Ishikawa (cell line): Measurements from ENCODE around the gene SDHAF1.

Experiments used
- CEBPB ChIP-seq: IDR thresholded peaks from 2 replicates; pipeline ENCODE4 v1.6.1; 2012
- CREB1 ChIP-seq: IDR thresholded peaks from 2 replicates; pipeline ENCODE4 v1.6.1; 2012; ENCODE audit warnings: low read depth
- EGR1 ChIP-seq: IDR thresholded peaks from 2 replicates; pipeline ENCODE4 v1.6.1; 2012
- EP300 ChIP-seq: IDR thresholded peaks from 2 replicates; pipeline ENCODE4 v1.6.1; 2012; ENCODE audit warnings: borderline replicate concordance
- FOXM1 ChIP-seq: IDR thresholded peaks from 2 replicates; pipeline ENCODE4 v1.6.1; 2012; ENCODE audit warnings: low read depth, borderline replicate concordance
- MAX ChIP-seq: IDR thresholded peaks from 2 replicates; pipeline ENCODE4 v1.6.1; 2012
- NFIC ChIP-seq: IDR thresholded peaks from 2 replicates; pipeline ENCODE4 v1.6.1; 2012
- RAD21 ChIP-seq: IDR thresholded peaks from 2 replicates; pipeline ENCODE4 v1.6.1; 2012; ENCODE audit warnings: low read depth
- REST ChIP-seq: IDR thresholded peaks from 2 replicates; pipeline ENCODE4 v1.6.1; 2012; ENCODE audit warnings: low read depth, mild to moderate bottlenecking
- TAF1 ChIP-seq: IDR thresholded peaks from 2 replicates; pipeline ENCODE4 v1.6.1; 2012; ENCODE audit warnings: low read depth, mild to moderate bottlenecking
- TCF12 ChIP-seq: IDR thresholded peaks from 2 replicates; pipeline ENCODE4 v1.6.1; 2012; ENCODE audit warnings: low read depth
- TEAD4 ChIP-seq: IDR thresholded peaks from 2 replicates; pipeline ENCODE4 v1.6.1; 2012
- USF1 ChIP-seq: IDR thresholded peaks from 2 replicates; pipeline ENCODE4 v1.6.1; 2012
- YY1 ChIP-seq: IDR thresholded peaks from 2 replicates; pipeline ENCODE4 v1.6.1; 2012; ENCODE audit warnings: low read depth
- ZBTB7A ChIP-seq: IDR thresholded peaks from 2 replicates; pipeline ENCODE4 v1.6.1; 2012; ENCODE audit warnings: low read depth

The SDHAF1 gene

GRCh38 chr19:36010402-36010801 is 15.4 kb downstream of the SDHAF1 start:
- TF ChIP-seq EGR1 (no peak), FOXM1 (no peak), CREB1 (no peak), TAF1 (no peak), TCF12 (no peak), CEBPB (no peak), REST (no peak), MAX (no peak), YY1 (no peak), EP300 (no peak), RAD21 (no peak), ZBTB7A (no peak), USF1 (no peak), NFIC (no peak), TEAD4 (no peak)

GRCh38 chr19:36013280-36014011 is 18.5 kb downstream of the SDHAF1 start:
- 0 out of 2 replicates have a peak, but pooled peaks have one; percentile 54 for TF ChIP-seq ZBTB7A
- TF ChIP-seq EP300 = no peak

- no peak for TF ChIP-seq CEBPB
- TF ChIP-seq MAX = peak; percentile 81
- TF ChIP-seq CREB1 = peak; percentile 79
- no peak for TF ChIP-seq NFIC
- no peak for TF ChIP-seq TEAD4
- TF ChIP-seq REST = peak; percentile 61; the same call in 1 of the 2 replicates
- peak; percentile 60 for TF ChIP-seq EGR1
- peak; percentile 79 for TF ChIP-seq YY1
- no peak for TF ChIP-seq FOXM1
- no peak for TF ChIP-seq RAD21
- peak; percentile 66; the same call in 1 of the 2 replicates for TF ChIP-seq TAF1
- TF ChIP-seq USF1 = 0 out of 2 replicates have a peak, but pooled peaks have one; percentile 30
Observed at GRCh38 chr19:36014012-36014924, 19.3 kb downstream of the SDHAF1 start, which contains the start of gene ALKBH6. Gene ALKBH6, minus strand, starts transcription at chr19:36014213. Its CDS starts 816 bp downstream, at chr19:36013397.

GRCh38 chr19:36019061-36019670 is 24.2 kb downstream of the SDHAF1 start:
- TF ChIP-seq RAD21 (no peak), TEAD4 (no peak), FOXM1 (no peak), CEBPB (no peak), EGR1 (no peak), USF1 (no peak)

- TF ChIP-seq NFIC (no peak), RAD21 (no peak), CREB1 (no peak), ZBTB7A (no peak), MAX (no peak), FOXM1 (no peak), YY1 (no peak), CEBPB (no peak), TEAD4 (no peak), USF1 (no peak)
Observed at GRCh38 chr19:36023432-36023831, 28.4 kb downstream of the SDHAF1 start.
